HS-27A (cell line): Measurements from ENCODE around the gene LPAR3.

Source experiments
- DNase-seq: peaks from one replicate; pipeline ENCODE4 v3.0.0-alpha.2; 2012; ENCODE audit warnings: low read depth, missing footprints

Gene LPAR3

GRCh38 chr1:84774669-84775534 lies 118.1 kb downstream of the LPAR3 start:
- DNase-seq: no peak

- DNase-seq: no peak
These were observed 119.0 kb downstream of the LPAR3 start for GRCh38 chr1:84773933-84774497.

GRCh38 chr1:84773195-84773594 lies 119.8 kb downstream of the LPAR3 start:
- no peak for DNase-seq

- peak; percentile 58 for DNase-seq
These were observed 120.5 kb downstream of the LPAR3 start for GRCh38 chr1:84772428-84772943.

- no peak for DNase-seq
These were observed 121.1 kb downstream of the LPAR3 start for GRCh38 chr1:84771895-84772294.

GRCh38 chr1:84770481-84770880 lies 122.5 kb downstream of the LPAR3 start:
- no peak for DNase-seq

- DNase-seq: no peak
These were observed 123.4 kb downstream of the LPAR3 start for GRCh38 chr1:84769636-84770035.

GRCh38 chr1:84768634-84769033 lies 124.4 kb downstream of the LPAR3 start:
- no peak for DNase-seq

GRCh38 chr1:84763912-84764680 lies 128.9 kb downstream of the LPAR3 start:
- no peak for DNase-seq

GRCh38 chr1:84762664-84763063 lies 130.3 kb downstream of the LPAR3 start:
- DNase-seq: no peak
